ENCODE data around the gene SIPA1.

The SIPA1 gene

GRCh38 chr11:65623852-65624616 is 13.9 kb upstream of the SIPA1 start:
- Histone ChIP-seq H3K27me3 (ENCODE audit: control insufficient read depth in 2 of 2, insufficient read depth in 2 of 2, low read length in 2 of 2) (no peaks in the 10 kb centered on the region), H3K9me3 (ENCODE audit: control insufficient read depth in 2 of 2, low read length in 2 of 2) (no peaks in the 10 kb centered on the region), H3K4me1 (ENCODE audit: control insufficient read depth in 2 of 2, insufficient read depth in 2 of 2, low read length in 2 of 2) (no peaks in the 10 kb centered on the region), H3K9ac (ENCODE audit: low read depth in 1 of 2, low read length in 2 of 2) (no peak overlapping the region), H3K27ac (ENCODE audit: low read depth in 2 of 2, low read length in 2 of 2) (no peak overlapping the region), H3K4me3 (ENCODE audit: low read length in 2 of 2) (no peak overlapping the region), H3K36me3 (ENCODE audit: control insufficient read depth in 2 of 2, insufficient read depth in 2 of 2, low read length in 2 of 2) (peaks cover 66 to 78% of the 10 kb centered on the region in 2 donors)

DNA sequence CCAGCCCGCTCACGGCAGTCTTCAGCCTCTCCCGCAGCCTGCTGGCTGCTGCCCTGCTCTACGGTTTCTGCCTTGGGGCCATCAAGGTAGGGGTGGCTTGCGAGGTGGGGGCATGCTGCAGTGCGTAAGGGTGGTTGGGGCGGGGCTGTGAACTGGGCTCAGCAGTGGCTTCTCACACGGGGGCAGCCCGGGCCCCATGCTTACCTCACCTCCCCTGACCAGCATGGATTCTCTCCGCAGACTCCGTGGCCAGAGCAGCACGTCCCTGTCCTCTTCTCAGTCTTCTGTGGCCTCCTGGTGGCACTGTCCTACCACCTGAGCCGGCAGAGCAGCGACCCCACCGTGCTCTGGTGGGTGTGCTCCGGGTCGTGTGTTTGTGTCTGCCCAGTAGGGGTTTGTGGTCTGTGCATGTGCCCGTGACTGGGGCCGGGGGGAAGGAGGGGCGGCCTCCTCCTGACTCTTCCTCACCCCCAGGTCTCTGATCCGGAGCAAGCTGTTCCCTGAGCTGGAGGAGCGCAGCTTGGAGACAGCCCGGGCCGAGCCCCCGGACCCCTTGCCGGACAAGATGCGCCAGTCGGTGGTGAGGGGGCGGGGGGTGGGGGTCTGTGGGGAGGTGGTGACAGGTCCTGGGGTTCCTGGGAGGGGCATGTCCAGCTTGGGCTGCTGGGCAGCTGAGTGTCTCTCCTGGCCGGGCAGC is 12.8 kb upstream of the SIPA1 start:
- Histone ChIP-seq H3K27me3 (ENCODE audit: control insufficient read depth in 2 of 2, insufficient read depth in 2 of 2, low read length in 2 of 2) (no peaks in the 10 kb centered on the region), H3K4me3 (ENCODE audit: low read length in 2 of 2) (no peak overlapping the region), H3K27ac (ENCODE audit: low read depth in 2 of 2, low read length in 2 of 2) (no peak overlapping the region), H3K9ac (ENCODE audit: low read depth in 1 of 2, low read length in 2 of 2) (no peak overlapping the region), H3K4me1 (ENCODE audit: control insufficient read depth in 2 of 2, insufficient read depth in 2 of 2, low read length in 2 of 2) (no peaks in the 10 kb centered on the region), H3K36me3 (ENCODE audit: control insufficient read depth in 2 of 2, insufficient read depth in 2 of 2, low read length in 2 of 2) (peaks cover 67 to 78% of the 10 kb centered on the region in 2 donors), H3K9me3 (ENCODE audit: control insufficient read depth in 2 of 2, low read length in 2 of 2) (no peaks in the 10 kb centered on the region)

- H3K4me3 ChIP-seq (ENCODE audit: low read length in 2 of 2), result no peak overlapping the region
- H3K27ac ChIP-seq (ENCODE audit: low read depth in 2 of 2, low read length in 2 of 2), result no peak overlapping the region
- no peaks in the 10 kb centered on the region for H3K27me3 ChIP-seq (ENCODE audit: control insufficient read depth in 2 of 2, insufficient read depth in 2 of 2, low read length in 2 of 2)
- H3K36me3 ChIP-seq (ENCODE audit: control insufficient read depth in 2 of 2, insufficient read depth in 2 of 2, low read length in 2 of 2), result peaks cover 67 to 79% of the 10 kb centered on the region in 2 donors
- no peaks in the 10 kb centered on the region for H3K9me3 ChIP-seq (ENCODE audit: control insufficient read depth in 2 of 2, low read length in 2 of 2)
- H3K4me1 ChIP-seq (ENCODE audit: control insufficient read depth in 2 of 2, insufficient read depth in 2 of 2, low read length in 2 of 2), result no peaks in the 10 kb centered on the region
- no peak overlapping the region for H3K9ac ChIP-seq (ENCODE audit: low read depth in 1 of 2, low read length in 2 of 2)
Observed at GRCh38 chr11:65625628-65626342, 12.1 kb upstream of the SIPA1 start.

DNA sequence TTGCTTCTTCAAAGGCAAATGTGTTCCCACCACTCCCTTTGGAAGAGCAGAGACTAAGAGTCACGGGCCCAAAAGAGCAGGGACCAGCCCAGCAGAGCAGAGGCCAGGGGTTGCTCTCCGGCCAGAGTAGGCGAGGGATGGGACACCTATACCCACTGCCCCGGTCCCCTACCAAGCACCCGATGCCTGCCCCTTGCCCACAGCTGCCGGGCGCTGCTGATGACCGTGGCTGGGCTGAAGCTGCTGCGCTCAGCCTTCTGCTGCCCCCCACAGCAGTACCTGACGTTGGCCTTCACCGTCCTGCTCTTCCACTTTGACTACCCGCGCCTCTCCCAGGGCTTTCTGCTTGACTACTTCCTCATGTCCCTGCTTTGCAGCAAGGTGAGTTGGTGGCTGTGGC is 10.7 kb upstream of the SIPA1 start:
- H3K4me1 ChIP-seq (ENCODE audit: control insufficient read depth in 2 of 2, insufficient read depth in 2 of 2, low read length in 2 of 2), result no peaks in the 10 kb centered on the region
- H3K9me3 ChIP-seq (ENCODE audit: control insufficient read depth in 2 of 2, low read length in 2 of 2), result no peaks in the 10 kb centered on the region
- H3K9ac ChIP-seq (ENCODE audit: low read depth in 1 of 2, low read length in 2 of 2), result no peak overlapping the region
- no peaks in the 10 kb centered on the region for H3K27me3 ChIP-seq (ENCODE audit: control insufficient read depth in 2 of 2, insufficient read depth in 2 of 2, low read length in 2 of 2)
- no peak overlapping the region for H3K27ac ChIP-seq (ENCODE audit: low read depth in 2 of 2, low read length in 2 of 2)
- H3K4me3 ChIP-seq (ENCODE audit: low read length in 2 of 2), result no peak overlapping the region
- peaks cover 64 to 76% of the 10 kb centered on the region in 2 donors for H3K36me3 ChIP-seq (ENCODE audit: control insufficient read depth in 2 of 2, insufficient read depth in 2 of 2, low read length in 2 of 2)

DNA sequence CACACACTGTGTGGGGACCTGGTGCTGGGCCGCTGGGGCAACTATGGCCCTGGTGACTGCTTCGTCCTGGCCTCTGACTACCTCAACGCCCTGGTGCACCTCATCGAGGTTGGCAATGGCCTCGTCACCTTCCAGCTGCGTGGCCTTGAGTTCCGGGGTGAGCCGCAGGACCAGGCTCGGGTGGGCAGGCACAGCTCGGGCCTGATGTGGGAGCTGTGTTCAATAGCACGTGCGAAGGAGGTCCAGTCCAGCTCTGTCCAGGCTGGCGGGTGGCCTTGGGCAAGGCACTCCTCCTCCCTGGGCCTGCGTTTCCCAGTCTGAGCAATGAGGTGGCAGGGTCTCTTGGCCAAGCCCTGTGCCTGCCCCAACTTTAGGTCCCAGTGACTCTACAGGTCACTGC is 8.3 kb upstream of the SIPA1 start:
- no peaks in the 10 kb centered on the region for H3K27me3 ChIP-seq (ENCODE audit: control insufficient read depth in 2 of 2, insufficient read depth in 2 of 2, low read length in 2 of 2)
- no peak overlapping the region for H3K9ac ChIP-seq (ENCODE audit: low read depth in 1 of 2, low read length in 2 of 2)
- H3K27ac ChIP-seq (ENCODE audit: low read depth in 2 of 2, low read length in 2 of 2), result no peak overlapping the region
- H3K9me3 ChIP-seq (ENCODE audit: control insufficient read depth in 2 of 2, low read length in 2 of 2), result no peaks in the 10 kb centered on the region
- no peaks in the 10 kb centered on the region for H3K4me1 ChIP-seq (ENCODE audit: control insufficient read depth in 2 of 2, insufficient read depth in 2 of 2, low read length in 2 of 2)
- H3K4me3 ChIP-seq (ENCODE audit: low read length in 2 of 2), result no peak overlapping the region
- H3K36me3 ChIP-seq (ENCODE audit: control insufficient read depth in 2 of 2, insufficient read depth in 2 of 2, low read length in 2 of 2), result peaks cover 60 to 74% of the 10 kb centered on the region in 2 donors

- Histone ChIP-seq H3K36me3 (ENCODE audit: control insufficient read depth in 2 of 2, insufficient read depth in 2 of 2, low read length in 2 of 2) (peaks cover 66 to 80% of the 10 kb centered on the region in 2 donors), H3K4me1 (ENCODE audit: control insufficient read depth in 2 of 2, insufficient read depth in 2 of 2, low read length in 2 of 2) (no peaks in the 10 kb centered on the region), H3K4me3 (ENCODE audit: low read length in 2 of 2) (no peak overlapping the region), H3K27me3 (ENCODE audit: control insufficient read depth in 2 of 2, insufficient read depth in 2 of 2, low read length in 2 of 2) (no peaks in the 10 kb centered on the region), H3K27ac (ENCODE audit: low read depth in 2 of 2, low read length in 2 of 2) (no peak overlapping the region), H3K9me3 (ENCODE audit: control insufficient read depth in 2 of 2, low read length in 2 of 2) (no peaks in the 10 kb centered on the region), H3K9ac (ENCODE audit: low read depth in 1 of 2, low read length in 2 of 2) (no peak overlapping the region)
Observed at GRCh38 chr11:65630215-65630614, 7.7 kb upstream of the SIPA1 start.

- no peak overlapping the region for H3K27ac ChIP-seq (ENCODE audit: low read depth in 2 of 2, low read length in 2 of 2)
- H3K36me3 ChIP-seq (ENCODE audit: control insufficient read depth in 2 of 2, insufficient read depth in 2 of 2, low read length in 2 of 2), result peaks cover 54 to 63% of the 10 kb centered on the region in 2 donors
- H3K4me1 ChIP-seq (ENCODE audit: control insufficient read depth in 2 of 2, insufficient read depth in 2 of 2, low read length in 2 of 2), result peaks cover 9 to 10% of the 10 kb centered on the region in 2 donors
- no peak overlapping the region for H3K9ac ChIP-seq (ENCODE audit: low read depth in 1 of 2, low read length in 2 of 2)
- no peaks in the 10 kb centered on the region for H3K27me3 ChIP-seq (ENCODE audit: control insufficient read depth in 2 of 2, insufficient read depth in 2 of 2, low read length in 2 of 2)
- H3K9me3 ChIP-seq (ENCODE audit: control insufficient read depth in 2 of 2, low read length in 2 of 2), result no peaks in the 10 kb centered on the region
- H3K4me3 ChIP-seq (ENCODE audit: low read length in 2 of 2), result no peak overlapping the region
Observed at GRCh38 chr11:65633390-65634108, 4.4 kb upstream of the SIPA1 start.

DNA sequence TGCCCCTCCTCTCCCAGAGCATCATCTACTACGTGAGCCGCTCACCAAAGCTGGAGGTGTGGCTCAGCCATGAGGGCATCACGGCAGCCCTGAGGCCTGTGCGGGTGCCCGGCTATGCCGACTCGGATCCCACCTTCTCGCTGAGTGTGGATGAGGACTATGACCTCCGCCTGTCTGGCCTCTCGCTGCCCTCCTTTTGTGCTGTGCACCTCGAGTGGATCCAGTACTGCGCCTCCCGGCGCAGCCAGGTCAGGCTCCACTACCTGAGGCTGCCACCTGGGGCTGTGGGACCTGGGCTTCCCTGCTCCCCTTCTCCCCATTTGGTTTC is 3.8 kb upstream of the SIPA1 start:
- Histone ChIP-seq H3K4me1 (ENCODE audit: control insufficient read depth in 2 of 2, insufficient read depth in 2 of 2, low read length in 2 of 2) (peaks cover 11 to 12% of the 10 kb centered on the region in 2 donors), H3K27me3 (ENCODE audit: control insufficient read depth in 2 of 2, insufficient read depth in 2 of 2, low read length in 2 of 2) (no peaks in the 10 kb centered on the region), H3K4me3 (ENCODE audit: low read length in 2 of 2) (no peak overlapping the region), H3K36me3 (ENCODE audit: control insufficient read depth in 2 of 2, insufficient read depth in 2 of 2, low read length in 2 of 2) (peaks cover 49 to 58% of the 10 kb centered on the region in 2 donors), H3K9me3 (ENCODE audit: control insufficient read depth in 2 of 2, low read length in 2 of 2) (no peaks in the 10 kb centered on the region), H3K27ac (ENCODE audit: low read depth in 2 of 2, low read length in 2 of 2) (no peak overlapping the region), H3K9ac (ENCODE audit: low read depth in 1 of 2, low read length in 2 of 2) (no peak overlapping the region)

DNA sequence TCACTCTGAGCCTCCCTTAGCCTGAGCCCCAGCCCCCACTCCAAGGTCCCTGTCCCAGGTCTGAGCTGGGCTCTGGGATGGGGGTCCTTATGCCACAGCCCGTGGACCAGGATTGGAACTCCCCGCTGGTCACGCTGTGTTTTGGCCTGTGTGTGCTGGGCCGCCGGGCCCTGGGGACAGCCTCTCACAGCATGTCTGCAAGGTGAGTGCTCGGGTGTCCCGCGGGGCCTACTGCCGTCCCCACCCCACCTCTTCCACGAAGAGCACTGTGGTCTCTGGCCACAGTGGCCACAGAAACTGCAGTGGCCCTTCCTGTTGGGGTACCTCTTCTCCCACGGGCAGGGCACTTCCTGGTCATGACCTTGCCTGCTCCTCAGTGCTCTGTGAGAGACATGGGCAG is 3.5 kb upstream of the SIPA1 start:
- Histone ChIP-seq H3K4me1 (ENCODE audit: control insufficient read depth in 2 of 2, insufficient read depth in 2 of 2, low read length in 2 of 2) (peaks cover 11 to 12% of the 10 kb centered on the region in 2 donors), H3K27me3 (ENCODE audit: control insufficient read depth in 2 of 2, insufficient read depth in 2 of 2, low read length in 2 of 2) (no peaks in the 10 kb centered on the region), H3K9me3 (ENCODE audit: control insufficient read depth in 2 of 2, low read length in 2 of 2) (no peaks in the 10 kb centered on the region), H3K9ac (ENCODE audit: low read depth in 1 of 2, low read length in 2 of 2) (no peak overlapping the region), H3K4me3 (ENCODE audit: low read length in 2 of 2) (no peak overlapping the region), H3K27ac (ENCODE audit: low read depth in 2 of 2, low read length in 2 of 2) (no peak overlapping the region), H3K36me3 (ENCODE audit: control insufficient read depth in 2 of 2, insufficient read depth in 2 of 2, low read length in 2 of 2) (peaks cover 46 to 54% of the 10 kb centered on the region in 2 donors)
